DOHH2 (cell line): ENCODE data around the gene MADCAM1.

Experiments
- EZH2phosphoT487 ChIP-seq: fragments of 200-600 bp; sonication (generic); IDR thresholded peaks from 2 replicates; pipeline ENCODE4 v1.6.1; 2017; ENCODE audit warnings: borderline replicate concordance, mild to moderate bottlenecking, antibody characterized with exemption, low read length, moderate library complexity, mixed read lengths
- TF ChIP-seq, protein P1 (sequence below): fragments of 200-600 bp; sonication (generic); IDR thresholded peaks from one replicate; pipeline ENCODE4 v1.5.1; 2014; ENCODE audit warnings: antibody characterized with exemption, mild to moderate bottlenecking, low read depth, low read length; ENCODE audit not compliant: poor library complexity, severe bottlenecking

DNA sequence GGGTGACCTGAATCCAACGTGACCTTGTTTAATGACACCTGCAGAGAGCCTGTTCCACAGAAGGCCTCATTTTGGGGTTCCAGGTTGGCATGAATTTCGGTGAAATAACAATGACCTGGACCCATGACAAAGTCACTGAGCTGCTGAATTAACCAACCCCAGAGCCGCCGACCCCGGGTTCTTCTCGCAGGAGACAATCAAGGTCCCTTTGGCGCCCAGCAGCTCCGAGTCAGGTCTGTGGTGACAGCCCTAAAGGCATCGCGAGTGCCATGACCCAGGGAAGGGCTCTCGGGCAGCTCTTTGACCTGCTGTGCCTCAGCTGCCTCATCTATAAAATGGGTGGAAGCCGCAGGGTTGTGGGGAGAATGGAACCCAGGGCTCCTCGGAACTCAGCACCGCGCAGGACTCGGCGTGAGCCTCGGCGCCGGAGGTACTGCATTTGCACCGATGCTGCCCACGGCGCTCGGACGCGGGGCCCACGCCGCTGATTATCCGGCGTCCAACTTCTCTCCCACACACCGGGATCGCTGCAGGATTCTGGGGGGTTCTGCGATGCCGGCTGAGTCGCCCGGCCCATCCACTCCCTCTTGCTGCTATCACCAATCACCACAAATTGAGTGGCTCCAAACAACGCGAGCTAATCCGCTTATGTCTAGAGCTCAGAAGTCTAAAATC is 41.1 kb upstream of the MADCAM1 start:
- TF ChIP-seq, protein P1, sequence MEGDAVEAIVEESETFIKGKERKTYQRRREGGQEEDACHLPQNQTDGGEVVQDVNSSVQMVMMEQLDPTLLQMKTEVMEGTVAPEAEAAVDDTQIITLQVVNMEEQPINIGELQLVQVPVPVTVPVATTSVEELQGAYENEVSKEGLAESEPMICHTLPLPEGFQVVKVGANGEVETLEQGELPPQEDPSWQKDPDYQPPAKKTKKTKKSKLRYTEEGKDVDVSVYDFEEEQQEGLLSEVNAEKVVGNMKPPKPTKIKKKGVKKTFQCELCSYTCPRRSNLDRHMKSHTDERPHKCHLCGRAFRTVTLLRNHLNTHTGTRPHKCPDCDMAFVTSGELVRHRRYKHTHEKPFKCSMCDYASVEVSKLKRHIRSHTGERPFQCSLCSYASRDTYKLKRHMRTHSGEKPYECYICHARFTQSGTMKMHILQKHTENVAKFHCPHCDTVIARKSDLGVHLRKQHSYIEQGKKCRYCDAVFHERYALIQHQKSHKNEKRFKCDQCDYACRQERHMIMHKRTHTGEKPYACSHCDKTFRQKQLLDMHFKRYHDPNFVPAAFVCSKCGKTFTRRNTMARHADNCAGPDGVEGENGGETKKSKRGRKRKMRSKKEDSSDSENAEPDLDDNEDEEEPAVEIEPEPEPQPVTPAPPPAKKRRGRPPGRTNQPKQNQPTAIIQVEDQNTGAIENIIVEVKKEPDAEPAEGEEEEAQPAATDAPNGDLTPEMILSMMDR: no peak
- TF ChIP-seq EZH2phosphoT487: no peak
